GM04503 (cell line): ENCODE measurements around the gene DGCR6L.
"Not testable (repeated sequence)": the region's sequence is repeated elsewhere in the genome, so short reads cannot be mapped to it uniquely, and the experiment has no call there.

Experiments used
- DNase-seq: peaks from one replicate; pipeline ENCODE4 v3.0.0-alpha.2; 2012; ENCODE audit warnings: low read depth

DGCR6L gene

DNA sequence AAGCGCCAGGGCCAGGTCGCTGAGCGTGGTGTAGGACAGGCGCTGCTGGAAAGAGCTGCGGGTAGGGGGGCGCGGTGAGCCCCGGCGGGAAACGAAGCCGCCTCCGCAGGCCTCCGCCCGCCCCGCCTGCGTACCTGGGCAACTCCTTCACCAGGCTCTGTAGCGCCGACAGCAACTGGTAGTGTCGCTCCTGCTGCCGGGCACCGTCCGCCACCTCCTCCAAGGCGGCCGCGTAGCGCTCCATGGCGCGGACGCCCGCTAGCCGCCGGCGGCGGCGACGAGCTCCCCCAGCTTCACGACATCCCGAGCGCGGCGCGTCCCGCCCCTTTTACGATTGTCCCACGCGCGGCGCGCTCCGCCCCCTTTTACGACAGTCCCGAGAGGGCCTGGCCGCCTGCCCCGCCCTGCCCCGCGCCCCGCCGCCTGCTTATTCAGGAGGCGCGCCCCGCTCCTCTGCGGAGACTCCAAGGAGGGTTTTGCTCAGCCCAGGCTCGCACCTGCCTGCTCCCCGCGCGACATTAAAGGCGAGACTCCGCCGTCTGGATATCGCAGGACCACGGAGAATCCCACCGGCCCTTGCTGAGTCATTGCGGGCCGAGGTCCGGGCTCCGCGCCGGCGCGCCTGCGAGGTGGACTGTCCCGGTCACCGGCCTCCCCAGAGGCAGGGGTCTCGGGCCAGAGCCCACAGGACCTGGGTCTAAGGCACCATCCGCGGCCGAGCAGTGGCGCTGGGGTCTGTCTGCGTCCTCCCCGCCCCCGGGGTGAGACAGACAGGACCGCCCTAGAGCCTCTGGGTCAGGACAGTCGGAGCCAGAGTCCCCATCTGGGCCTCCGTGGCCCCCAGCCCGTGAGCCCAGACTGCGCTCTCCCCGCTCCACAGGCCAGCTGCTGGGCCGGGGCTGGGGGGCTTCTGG, at the start of gene DGCR6L:
TSS of gene DGCR6L (minus strand) at position 316 of the 914 bp plus-strand sequence. CDS start at position 244, 72 bp downstream.
- peak; percentile 69 for DNase-seq

DNA sequence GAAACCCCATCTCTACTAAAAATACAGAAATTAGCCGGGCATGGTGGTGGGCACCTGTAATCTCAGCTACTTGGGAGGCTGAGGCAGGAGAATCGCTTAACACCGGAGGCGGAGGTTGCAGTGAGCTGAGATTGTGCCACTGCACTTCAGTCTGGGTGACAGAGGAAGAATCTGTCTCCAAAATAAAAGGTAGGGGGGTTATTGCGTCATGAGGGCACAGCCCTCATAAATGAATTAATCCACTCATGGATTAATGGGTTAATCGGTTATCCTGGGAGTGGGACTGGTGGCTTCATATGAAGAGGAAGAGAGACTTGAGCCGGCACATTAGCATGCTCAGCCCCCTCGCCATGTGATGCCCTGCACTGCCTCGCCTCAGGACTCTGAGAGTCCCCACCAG, 49.0 kb upstream of the DGCR6L start:
- DNase-seq: not testable (repeated sequence)

- DNase-seq: not testable (repeated sequence)
These were observed 47.0 kb upstream of the DGCR6L start for GRCh38 chr22:20366841-20367240.

- not testable (repeated sequence) for DNase-seq
These were observed 44.7 kb upstream of the DGCR6L start for GRCh38 chr22:20364335-20365260.

- DNase-seq: not testable (repeated sequence)
These were observed 42.5 kb upstream of the DGCR6L start for GRCh38 chr22:20362403-20362802.

DNA sequence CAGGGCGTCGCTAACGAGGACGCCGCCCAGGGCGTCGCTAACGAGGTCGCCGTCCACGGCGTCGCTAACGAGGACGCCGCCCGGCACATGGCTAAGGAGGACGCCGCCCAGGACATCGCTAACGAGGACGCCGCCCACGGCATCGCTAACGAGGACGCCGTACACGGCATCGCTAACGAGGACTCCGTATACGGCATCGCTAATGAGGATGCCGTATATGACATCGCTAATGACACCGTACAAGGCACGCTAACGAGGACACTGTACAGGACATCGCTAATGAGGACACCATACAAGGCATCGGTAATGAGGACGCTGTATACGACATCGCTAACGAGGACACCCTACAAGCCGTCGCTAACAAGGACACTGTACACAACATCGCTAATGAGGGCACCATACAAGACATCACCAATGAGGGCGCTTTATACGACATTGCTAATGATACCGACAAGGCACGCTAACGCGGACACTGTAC, 41.9 kb upstream of the DGCR6L start:
- not testable (repeated sequence) for DNase-seq

GRCh38 chr22:20360866-20361751, 41.2 kb upstream of the DGCR6L start:
- DNase-seq: not testable (repeated sequence)

DNA sequence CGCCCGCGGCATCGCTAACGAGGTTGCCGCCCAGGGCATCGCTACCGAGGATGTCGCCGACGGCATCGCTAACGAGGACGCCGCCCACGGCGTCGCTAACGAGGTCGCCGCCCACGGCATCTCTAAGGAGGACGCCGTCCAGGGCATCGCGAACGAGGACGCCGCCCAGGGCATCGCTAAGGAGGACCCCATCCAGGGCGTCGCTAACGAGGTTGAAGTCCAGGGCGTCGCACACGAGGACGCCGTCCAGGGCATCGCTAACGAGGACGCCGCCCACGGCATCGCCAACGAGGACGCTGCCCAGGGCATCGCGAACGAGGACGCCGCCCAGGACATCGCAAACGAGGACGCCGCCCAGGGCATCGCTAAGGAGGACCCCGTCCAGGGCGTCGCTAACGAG, 40.4 kb upstream of the DGCR6L start:
- DNase-seq: not testable (repeated sequence)

DNA sequence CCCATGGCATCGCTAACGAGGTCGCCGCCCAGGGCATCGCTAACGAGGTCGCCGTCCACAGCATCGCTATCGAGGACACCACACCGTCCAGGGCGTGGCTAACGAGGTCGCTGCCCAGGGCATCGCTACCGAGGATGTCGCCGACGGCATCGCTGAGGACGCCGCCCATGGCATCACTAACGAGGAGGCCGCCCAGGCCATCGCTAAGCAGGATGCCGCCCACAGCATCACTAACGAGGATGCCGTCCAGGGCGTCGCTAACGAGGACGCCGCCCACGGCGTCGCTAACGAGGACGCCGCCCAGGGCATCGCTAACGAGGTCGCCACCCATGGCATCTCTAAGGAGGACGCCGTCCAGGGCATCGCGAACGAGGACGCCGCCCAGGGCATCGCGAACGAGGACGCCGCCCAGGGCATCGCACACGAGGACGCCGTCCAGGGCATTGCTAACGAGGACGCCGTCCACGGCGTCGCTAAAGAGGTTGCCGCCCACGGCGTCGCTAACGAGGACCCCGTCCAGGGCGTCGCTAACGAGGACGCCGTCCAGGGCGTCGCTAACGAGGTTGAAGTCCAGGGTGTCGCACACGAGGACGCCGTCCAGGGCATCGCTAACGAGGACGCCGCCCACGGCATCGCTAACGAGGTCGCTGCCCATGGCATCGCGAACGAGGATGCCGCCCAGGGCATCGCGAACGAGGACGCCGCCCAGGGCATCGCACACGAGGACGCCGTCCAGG, 38.8 kb upstream of the DGCR6L start:
- not testable (repeated sequence) for DNase-seq

DNA sequence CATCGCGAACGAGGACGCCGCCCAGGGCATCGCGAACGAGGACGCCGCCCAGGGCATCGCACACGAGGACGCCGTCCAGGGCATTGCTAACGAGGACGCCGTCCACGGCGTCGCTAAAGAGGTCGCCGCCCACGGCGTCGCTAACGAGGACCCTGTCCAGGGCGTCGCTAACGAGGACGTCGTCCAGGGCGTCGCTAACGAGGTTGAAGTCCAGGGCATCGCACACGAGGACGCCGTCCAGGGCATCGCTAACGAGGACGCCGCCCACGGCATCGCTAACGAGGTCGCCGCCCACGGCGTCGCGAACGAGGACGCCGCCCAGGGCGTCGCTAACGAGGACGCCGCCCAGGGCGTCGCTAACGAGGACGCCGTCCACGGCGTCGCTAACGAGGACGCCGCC, 38.1 kb upstream of the DGCR6L start:
- DNase-seq: not testable (repeated sequence)

DNA sequence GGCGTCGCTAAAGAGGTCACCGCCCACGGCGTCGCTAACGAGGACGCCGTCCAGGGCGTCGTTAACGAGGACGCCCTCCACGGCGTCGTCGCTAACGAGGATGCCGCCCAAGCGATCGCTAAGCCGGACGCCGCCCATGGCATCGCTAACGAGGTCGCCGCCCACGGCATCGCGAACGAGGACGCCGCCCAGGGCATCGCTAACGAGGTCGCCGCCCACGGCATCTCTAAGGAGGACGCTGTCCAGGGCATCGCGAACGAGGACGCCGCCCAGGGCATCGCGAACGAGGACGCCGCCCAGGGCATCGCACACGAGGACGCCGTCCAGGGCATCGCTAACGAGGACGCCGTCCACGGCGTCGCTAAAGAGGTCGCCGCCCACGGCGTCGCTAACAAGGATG, 37.0 kb upstream of the DGCR6L start:
- not testable (repeated sequence) for DNase-seq

- DNase-seq: not testable (repeated sequence)
These were observed 36.2 kb upstream of the DGCR6L start for GRCh38 chr22:20355939-20356636.

GRCh38 chr22:20354238-20354975, 34.5 kb upstream of the DGCR6L start:
- DNase-seq: no peak

DNA sequence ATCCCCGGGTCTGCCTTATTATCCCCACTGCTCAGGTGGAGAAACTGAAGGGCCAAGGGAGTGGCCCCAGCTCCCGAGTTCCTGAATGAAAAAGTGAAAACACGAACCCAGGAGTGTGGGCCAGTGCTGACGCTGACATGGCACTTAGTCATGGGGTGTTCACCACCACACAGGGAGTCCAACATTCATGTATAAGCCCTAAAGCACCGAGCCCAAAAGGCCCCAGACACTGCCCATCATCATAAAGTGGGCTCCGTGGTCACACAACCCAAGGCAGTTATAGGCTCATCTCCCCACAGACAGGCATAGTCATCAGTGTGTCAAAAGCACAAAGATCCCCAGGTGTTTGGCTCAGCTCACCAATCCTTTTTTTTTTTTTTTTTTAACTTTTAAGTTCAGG, 32.7 kb upstream of the DGCR6L start:
- not testable (repeated sequence) for DNase-seq

- not testable (repeated sequence) for DNase-seq
These were observed 26.7 kb upstream of the DGCR6L start for GRCh38 chr22:20346553-20346952.

- DNase-seq: not testable (repeated sequence)
These were observed 18.4 kb upstream of the DGCR6L start for GRCh38 chr22:20338291-20338690.

DNA sequence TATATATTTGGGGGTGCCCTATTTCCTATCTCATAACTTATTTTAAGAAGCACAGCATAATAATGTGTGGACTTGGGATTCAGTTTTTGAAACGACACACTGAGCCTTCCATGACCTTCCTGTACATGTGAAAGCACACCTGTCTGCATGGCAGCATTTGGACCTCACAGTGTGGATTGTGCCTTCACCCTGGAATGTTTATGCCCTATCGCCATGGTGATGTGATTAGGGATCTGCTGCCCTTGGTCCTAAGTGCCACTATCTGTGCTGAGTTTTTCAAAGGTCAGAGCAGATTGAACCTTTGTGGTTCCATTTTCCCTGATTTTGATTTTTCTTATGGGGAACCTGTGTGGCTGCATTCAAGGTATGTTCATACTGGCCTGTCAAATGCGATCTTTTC, 17.9 kb upstream of the DGCR6L start:
- not testable (repeated sequence) for DNase-seq

GRCh38 chr22:20336561-20336960, 16.7 kb upstream of the DGCR6L start:
- not testable (repeated sequence) for DNase-seq

- not testable (repeated sequence) for DNase-seq
These were observed 8.7 kb upstream of the DGCR6L start for GRCh38 chr22:20328569-20328930.
